ENCODE measurements around the gene AUTS2.

- TF ChIP-seq CTCF (IDR thresholded peaks at IDR 0.05; ENCODE audit: poor library complexity, severe bottlenecking) (no peak), RAD21 (conservative IDR thresholded peaks at IDR 0.05) (no peak), POLR2AphosphoS5 (IDR thresholded peaks at IDR 0.05) (no peak), MXI1 (conservative IDR thresholded peaks at IDR 0.05; ENCODE audit: poor library complexity, severe bottlenecking) (no peak), EZH2 (IDR thresholded peaks at IDR 0.05; ENCODE audit: borderline replicate concordance, insufficient read depth, low read length, poor library complexity, severe bottlenecking) (no peak), SMC3 (conservative IDR thresholded peaks at IDR 0.05; ENCODE audit: poor library complexity) (no peak)
Measured at GRCh38 chr7:70759674-70760073, 1161.4 kb downstream of the AUTS2 start.
